Panc1 (cell line): ENCODE measurements around the gene AMOTL1.

Experiments used
- POLR2AphosphoS5 ChIP-seq: IDR thresholded peaks from 2 replicates; pipeline ENCODE4 v1.6.1; 2012; ENCODE audit warnings: mild to moderate bottlenecking, low read depth, low read length, moderate library complexity
- SIN3A ChIP-seq: IDR thresholded peaks from 2 replicates; pipeline ENCODE4 v1.6.1; 2012; ENCODE audit warnings: low read depth, mild to moderate bottlenecking, low read length, moderate library complexity, borderline replicate concordance; ENCODE audit not compliant: insufficient read depth
- TCF7L2 ChIP-seq: IDR thresholded peaks from 2 replicates; pipeline ENCODE4 v1.6.1; 2011; ENCODE audit warnings: mild to moderate bottlenecking, low read depth, low read length, inconsistent platforms
- TF ChIP-seq, protein P1 (sequence below): fragments of 450-650 bp; IDR thresholded peaks from 2 replicates; pipeline ENCODE4 v1.5.1; 2017; ENCODE audit warnings: mild to moderate bottlenecking
- TF ChIP-seq, protein P2 (sequence below), 2 experiments: IDR thresholded peaks; 2 replicates each; pipeline ENCODE4 v1.6.1; 2011 to 2012; ENCODE audit warnings: low read depth in 2 of 2, control low read depth in 1 of 2, low read length in 1 of 2, mild to moderate bottlenecking in 1 of 2, moderate library complexity in 1 of 2; ENCODE audit not compliant: insufficient read depth in 1 of 2

DNA sequence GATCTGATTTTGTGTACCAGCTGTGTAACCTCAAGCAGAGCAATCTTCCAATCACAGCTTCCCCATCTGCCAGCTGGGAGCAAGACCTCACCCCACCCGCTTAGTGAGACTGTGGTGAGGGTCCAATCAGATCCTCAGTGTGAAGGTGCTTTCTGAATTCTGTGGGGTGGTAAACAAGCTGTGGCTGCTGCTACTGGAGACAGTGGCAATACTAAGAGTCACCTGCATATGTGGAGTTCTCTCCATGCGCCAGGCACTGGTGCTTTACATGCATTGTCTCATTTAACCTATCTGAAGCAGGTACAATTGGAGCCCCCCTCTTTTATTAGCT lies 154.8 kb downstream of the AMOTL1 start:
- TF ChIP-seq POLR2AphosphoS5 (no peak), TCF7L2 (no peak), SIN3A (no peak)
- TF ChIP-seq, protein P1, sequence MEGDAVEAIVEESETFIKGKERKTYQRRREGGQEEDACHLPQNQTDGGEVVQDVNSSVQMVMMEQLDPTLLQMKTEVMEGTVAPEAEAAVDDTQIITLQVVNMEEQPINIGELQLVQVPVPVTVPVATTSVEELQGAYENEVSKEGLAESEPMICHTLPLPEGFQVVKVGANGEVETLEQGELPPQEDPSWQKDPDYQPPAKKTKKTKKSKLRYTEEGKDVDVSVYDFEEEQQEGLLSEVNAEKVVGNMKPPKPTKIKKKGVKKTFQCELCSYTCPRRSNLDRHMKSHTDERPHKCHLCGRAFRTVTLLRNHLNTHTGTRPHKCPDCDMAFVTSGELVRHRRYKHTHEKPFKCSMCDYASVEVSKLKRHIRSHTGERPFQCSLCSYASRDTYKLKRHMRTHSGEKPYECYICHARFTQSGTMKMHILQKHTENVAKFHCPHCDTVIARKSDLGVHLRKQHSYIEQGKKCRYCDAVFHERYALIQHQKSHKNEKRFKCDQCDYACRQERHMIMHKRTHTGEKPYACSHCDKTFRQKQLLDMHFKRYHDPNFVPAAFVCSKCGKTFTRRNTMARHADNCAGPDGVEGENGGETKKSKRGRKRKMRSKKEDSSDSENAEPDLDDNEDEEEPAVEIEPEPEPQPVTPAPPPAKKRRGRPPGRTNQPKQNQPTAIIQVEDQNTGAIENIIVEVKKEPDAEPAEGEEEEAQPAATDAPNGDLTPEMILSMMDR: no peak
- TF ChIP-seq, protein P2, sequence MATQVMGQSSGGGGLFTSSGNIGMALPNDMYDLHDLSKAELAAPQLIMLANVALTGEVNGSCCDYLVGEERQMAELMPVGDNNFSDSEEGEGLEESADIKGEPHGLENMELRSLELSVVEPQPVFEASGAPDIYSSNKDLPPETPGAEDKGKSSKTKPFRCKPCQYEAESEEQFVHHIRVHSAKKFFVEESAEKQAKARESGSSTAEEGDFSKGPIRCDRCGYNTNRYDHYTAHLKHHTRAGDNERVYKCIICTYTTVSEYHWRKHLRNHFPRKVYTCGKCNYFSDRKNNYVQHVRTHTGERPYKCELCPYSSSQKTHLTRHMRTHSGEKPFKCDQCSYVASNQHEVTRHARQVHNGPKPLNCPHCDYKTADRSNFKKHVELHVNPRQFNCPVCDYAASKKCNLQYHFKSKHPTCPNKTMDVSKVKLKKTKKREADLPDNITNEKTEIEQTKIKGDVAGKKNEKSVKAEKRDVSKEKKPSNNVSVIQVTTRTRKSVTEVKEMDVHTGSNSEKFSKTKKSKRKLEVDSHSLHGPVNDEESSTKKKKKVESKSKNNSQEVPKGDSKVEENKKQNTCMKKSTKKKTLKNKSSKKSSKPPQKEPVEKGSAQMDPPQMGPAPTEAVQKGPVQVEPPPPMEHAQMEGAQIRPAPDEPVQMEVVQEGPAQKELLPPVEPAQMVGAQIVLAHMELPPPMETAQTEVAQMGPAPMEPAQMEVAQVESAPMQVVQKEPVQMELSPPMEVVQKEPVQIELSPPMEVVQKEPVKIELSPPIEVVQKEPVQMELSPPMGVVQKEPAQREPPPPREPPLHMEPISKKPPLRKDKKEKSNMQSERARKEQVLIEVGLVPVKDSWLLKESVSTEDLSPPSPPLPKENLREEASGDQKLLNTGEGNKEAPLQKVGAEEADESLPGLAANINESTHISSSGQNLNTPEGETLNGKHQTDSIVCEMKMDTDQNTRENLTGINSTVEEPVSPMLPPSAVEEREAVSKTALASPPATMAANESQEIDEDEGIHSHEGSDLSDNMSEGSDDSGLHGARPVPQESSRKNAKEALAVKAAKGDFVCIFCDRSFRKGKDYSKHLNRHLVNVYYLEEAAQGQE (IDR thresholded peaks at IDR 0.05; ENCODE audit: insufficient read depth in 1 of 2, low read depth in 2 of 2, low read length in 1 of 2): no peak
